ENCODE results near the gene MRPL58.

DNA sequence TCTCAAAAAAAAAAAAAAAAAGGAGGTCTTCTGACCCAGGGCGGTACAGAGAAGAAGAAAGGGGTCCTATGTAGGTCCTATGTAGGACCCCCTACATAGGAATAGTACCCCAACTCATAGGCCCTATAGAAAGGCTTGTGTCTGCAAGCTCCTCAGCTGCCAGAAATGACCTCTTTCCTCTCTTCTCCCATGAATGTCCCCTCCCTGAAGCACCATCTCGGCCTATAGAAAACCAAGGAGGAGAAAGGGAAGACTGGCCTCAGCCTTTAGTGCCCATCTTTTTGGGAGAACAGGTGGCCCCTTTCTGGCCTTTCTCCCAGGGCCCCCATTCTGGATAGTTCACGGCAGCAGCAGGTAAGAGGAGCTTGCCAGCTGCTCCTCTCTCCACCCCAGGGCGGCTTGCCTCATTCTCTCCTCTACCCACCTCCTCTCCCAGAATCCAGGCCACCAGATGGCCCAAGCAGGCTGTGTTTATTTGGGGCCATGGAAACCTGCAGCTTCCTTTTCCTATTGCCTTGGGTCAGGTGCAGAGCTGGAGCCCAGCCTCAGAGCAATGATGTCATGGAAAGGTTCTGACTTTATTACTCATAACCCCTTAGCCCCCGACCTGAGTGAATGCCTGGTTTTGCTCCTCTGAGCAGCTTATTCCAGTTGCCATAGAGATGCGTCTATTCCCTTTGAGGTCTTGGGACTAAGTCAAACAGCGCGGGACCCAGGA, 1.6 kb upstream of the MRPL58 start:
- peak in 1 of 3 experiments; percentile 23 for TF ChIP-seq CTCF (optimal IDR thresholded peaks at IDR 0.05 in 1 of 3, IDR thresholded peaks at IDR 0.05 in 1 of 3, conservative IDR thresholded peaks at IDR 0.05 in 1 of 3; ENCODE audit: extremely low read depth in 1 of 3, insufficient read depth in 2 of 3, low read length in 3 of 3)
- no peak for TF ChIP-seq EZH2 (IDR thresholded peaks at IDR 0.05; ENCODE audit: low read length)

Data from keratinocyte (primary cell).